CD4-positive, alpha-beta T cell (primary cell): ENCODE results near the gene SKAP2. TPM values are rescaled to one million over a fixed set of nuclear protein-coding genes. Genes with fewer than 3 reads are reported as not detected.

Source experiments
- ATAC-seq: fragments of 200-7000 bp; cut with Tn5 transposase; one replicate; pipeline ENCODE4 v1.10.0; 2022; ENCODE audit warnings: mild to moderate bottlenecking; ENCODE audit not compliant: poor library complexity
- CTCF ChIA-PET: fragments of 350-600 bp; sonication (Branson Sonifier 250); formaldehyde crosslinking; loops from one replicate; lab custom pipeline; 2021; ENCODE audit warnings: antibody characterized with exemption, inconsistent platforms; lab: Charles Lee
- POLR2A ChIA-PET: fragments of 350-600 bp; sonication (Branson Sonifier 250); formaldehyde crosslinking; loops from one replicate; lab custom pipeline; 2021; ENCODE audit warnings: antibody characterized with exemption, inconsistent platforms; lab: Charles Lee
- DNase-seq, 14 experiments: peaks; one replicate each; pipeline ENCODE4 v3.0.0-alpha.2; 2013 to 2020; ENCODE audit warnings: mixed read lengths in 2 of 14
- H3K27ac ChIP-seq, 2 donors: one replicate each; pipeline versions ENCODE4 v1.5.1 to v1.7.0; 2013; ENCODE audit warnings: low read length in 2 of 2, low read depth in 1 of 2, mild to moderate bottlenecking in 1 of 2
- H3K27me3 ChIP-seq, 2 experiments: 1 replicate in 1 of 2; 2 replicates in 1 of 2; pipeline versions ENCODE4 v1.6.1 to v1.7.0; 2013; ENCODE audit warnings: low read length in 2 of 2, control low read depth in 1 of 2, mild to moderate bottlenecking in 1 of 2, moderate library complexity in 1 of 2; ENCODE audit not compliant: insufficient read depth in 2 of 2, control insufficient read depth in 1 of 2
- H3K36me3 ChIP-seq: one replicate; pipeline ENCODE4 v1.6.1; 2013; ENCODE audit warnings: low read length, control low read depth; ENCODE audit not compliant: insufficient read depth
- H3K4me1 ChIP-seq: one replicate; pipeline ENCODE4 v1.6.1; 2013; ENCODE audit warnings: low read length, control low read depth; ENCODE audit not compliant: insufficient read depth
- H3K4me3 ChIP-seq: one replicate; pipeline ENCODE4 v1.5.1; 2013; ENCODE audit warnings: mild to moderate bottlenecking, low read length, moderate library complexity
- H3K9me3 ChIP-seq, 2 experiments: 1 replicate in 1 of 2; 2 replicates in 1 of 2; pipeline versions ENCODE4 v1.6.1 to v1.7.0; 2013; ENCODE audit warnings: low read length in 2 of 2, mild to moderate bottlenecking in 2 of 2, control low read depth in 1 of 2, moderate library complexity in 1 of 2; ENCODE audit not compliant: control insufficient read depth in 1 of 2, insufficient read depth in 1 of 2
- H3K27ac Mint-ChIP-seq: one replicate; pipeline ENCODE4 v1.8.0; 2020; ENCODE audit warnings: mixed read lengths
- H3K27me3 Mint-ChIP-seq: one replicate; pipeline ENCODE4 v1.8.0; 2021; ENCODE audit warnings: mixed read lengths
- H3K36me3 Mint-ChIP-seq: one replicate; pipeline ENCODE4 v1.8.0; 2021; ENCODE audit warnings: low read depth, mixed read lengths
- H3K4me1 Mint-ChIP-seq: one replicate; pipeline ENCODE4 v1.8.0; 2021; ENCODE audit warnings: low read depth, mixed read lengths
- H3K4me3 Mint-ChIP-seq: one replicate; pipeline ENCODE4 v1.8.0; 2020; ENCODE audit warnings: mild to moderate bottlenecking, mixed read lengths
- H3K9me3 Mint-ChIP-seq: one replicate; pipeline ENCODE4 v1.8.0; 2020; ENCODE audit warnings: mixed read lengths
- intact Hi-C, 2 experiments: fragments of 100-400 bp; cut with DNase I in 1 of 2; cut with micrococcal nuclease in 1 of 2; formaldehyde crosslinking; loops; one replicate each; pipeline versions ENCODE4 v1.15.1 to v1.9.0; 2023 to 2025; cut with DNase I, micrococcal nuclease
- total RNA-seq, 174 experiments: library from RNA in 2 of 174; stranded (reverse) in 2 of 174; gene quantifications; one replicate each; pipeline ENCODE4 v1.2.3 and lab custom pipeline; 2021 to 2026
- TF ChIP-seq, protein P1 (sequence below): fragments of 200-600 bp; IDR thresholded peaks from one replicate; pipeline ENCODE4 v1.8.0; 2022; ENCODE audit warnings: antibody characterized with exemption, mild to moderate bottlenecking

SKAP2 gene
- total RNA-seq, 2 experiments from 2014 or later = 0.91 to 1.2 TPM

- Mint-ChIP-seq H3K36me3 (no peaks in the 10 kb centered on the region), H3K4me1 (no peaks in the 10 kb centered on the region), H3K9me3 (no peaks in the 10 kb centered on the region), H3K27ac (no peak overlapping the region), H3K27me3 (peaks cover 36% of the 10 kb centered on the region), H3K4me3 (no peak overlapping the region)
- DNase-seq (no peak), ATAC-seq (no peak)
- Histone ChIP-seq H3K4me1 (no peaks in the 10 kb centered on the region), H3K36me3 (no peaks in the 10 kb centered on the region), H3K27me3 (peaks cover 0 to 12% of the 10 kb centered on the region in 2 experiments), H3K27ac (no peak overlapping the region), H3K9me3 (peaks cover 0 to 4% of the 10 kb centered on the region in 2 experiments), H3K4me3 (no peak overlapping the region)
- CTCF ChIA-PET = interaction anchor here (0.7 kb wide), 1 partner anchor 16 kb away, joined by 3 read pairs; no protein-coding TSS in a partner anchor
- intact Hi-C loops = no loop called here
- TF ChIP-seq, protein P1, sequence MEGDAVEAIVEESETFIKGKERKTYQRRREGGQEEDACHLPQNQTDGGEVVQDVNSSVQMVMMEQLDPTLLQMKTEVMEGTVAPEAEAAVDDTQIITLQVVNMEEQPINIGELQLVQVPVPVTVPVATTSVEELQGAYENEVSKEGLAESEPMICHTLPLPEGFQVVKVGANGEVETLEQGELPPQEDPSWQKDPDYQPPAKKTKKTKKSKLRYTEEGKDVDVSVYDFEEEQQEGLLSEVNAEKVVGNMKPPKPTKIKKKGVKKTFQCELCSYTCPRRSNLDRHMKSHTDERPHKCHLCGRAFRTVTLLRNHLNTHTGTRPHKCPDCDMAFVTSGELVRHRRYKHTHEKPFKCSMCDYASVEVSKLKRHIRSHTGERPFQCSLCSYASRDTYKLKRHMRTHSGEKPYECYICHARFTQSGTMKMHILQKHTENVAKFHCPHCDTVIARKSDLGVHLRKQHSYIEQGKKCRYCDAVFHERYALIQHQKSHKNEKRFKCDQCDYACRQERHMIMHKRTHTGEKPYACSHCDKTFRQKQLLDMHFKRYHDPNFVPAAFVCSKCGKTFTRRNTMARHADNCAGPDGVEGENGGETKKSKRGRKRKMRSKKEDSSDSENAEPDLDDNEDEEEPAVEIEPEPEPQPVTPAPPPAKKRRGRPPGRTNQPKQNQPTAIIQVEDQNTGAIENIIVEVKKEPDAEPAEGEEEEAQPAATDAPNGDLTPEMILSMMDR = no peak
- POLR2A ChIA-PET = no interaction called here
Measured at GRCh38 chr7:26898891-26899290, 34.5 kb upstream of the SKAP2 start.

DNA sequence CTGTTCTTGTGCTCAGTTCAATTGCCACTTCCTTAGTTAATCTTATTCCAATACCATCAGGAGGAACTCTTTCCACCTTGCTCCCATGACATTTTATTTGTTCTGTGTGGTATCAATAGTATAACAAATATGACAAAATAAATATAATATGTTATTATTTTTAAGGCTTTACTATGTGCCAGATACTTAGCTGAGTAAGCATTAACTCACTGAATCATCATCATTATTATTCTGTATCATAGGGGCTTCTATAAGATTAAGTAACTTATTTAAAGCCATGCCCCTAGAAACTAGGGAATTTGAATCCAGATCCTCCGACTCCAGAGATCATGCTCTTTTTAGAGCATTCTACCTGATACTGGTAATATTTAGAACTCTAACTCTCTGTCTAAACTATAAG, 33.5 kb upstream of the SKAP2 start:
- no peaks in the 10 kb centered on the region for H3K4me1 ChIP-seq
- no peak overlapping the region for H3K4me3 ChIP-seq
- ChIA-PET CTCF (no interaction called here), POLR2A (no interaction called here)
- Mint-ChIP-seq H3K9me3 (no peaks in the 10 kb centered on the region), H3K4me1 (no peaks in the 10 kb centered on the region), H3K27ac (no peak overlapping the region), H3K4me3 (no peak overlapping the region), H3K27me3 (peaks cover 44% of the 10 kb centered on the region), H3K36me3 (no peaks in the 10 kb centered on the region)
- DNase-seq (no peak), ATAC-seq (no peak)
- H3K27ac ChIP-seq = no peak overlapping the region
- no peaks in the 10 kb centered on the region for H3K36me3 ChIP-seq
- peaks cover 0 to 12% of the 10 kb centered on the region in 2 experiments for H3K27me3 ChIP-seq
- TF ChIP-seq, protein P1 = no peak
- H3K9me3 ChIP-seq = peaks cover 0 to 4% of the 10 kb centered on the region in 2 experiments
- intact Hi-C loops = no loop called here

- H3K9me3 ChIP-seq = no peaks in the 10 kb centered on the region
- peaks cover 37% of the 10 kb centered on the region for H3K27me3 Mint-ChIP-seq
- intact Hi-C loops = no loop called here
- H3K27me3 ChIP-seq = no peaks in the 10 kb centered on the region
- no peak overlapping the region for H3K27ac Mint-ChIP-seq
- no peaks in the 10 kb centered on the region for H3K36me3 Mint-ChIP-seq
- ATAC-seq (no peak), DNase-seq (no peak)
- H3K36me3 ChIP-seq = no peaks in the 10 kb centered on the region
- TF ChIP-seq, protein P1 = no peak
- H3K4me3 Mint-ChIP-seq = no peak overlapping the region
- CTCF ChIA-PET = no interaction called here
- no peak overlapping the region for H3K27ac ChIP-seq
- H3K4me1 ChIP-seq = no peaks in the 10 kb centered on the region
- H3K4me1 Mint-ChIP-seq = no peaks in the 10 kb centered on the region
- H3K4me3 ChIP-seq = no peak overlapping the region
- POLR2A ChIA-PET = no interaction called here
- no peaks in the 10 kb centered on the region for H3K9me3 Mint-ChIP-seq
Measured at GRCh38 chr7:26891400-26892350, 27.3 kb upstream of the SKAP2 start.
